ENCODE measurements around the gene SLIT1. TPM values are rescaled to one million over a fixed set of nuclear protein-coding genes. Genes with fewer than 3 reads are reported as not detected.
A peak's percentile ranks its signal among the peaks of the same experiment; 100 is the strongest.

The SLIT1 gene
- total RNA-seq, 1 donor from 2014 or later = 0.40 TPM

GRCh38 chr10:97200616-97201015 lies 14.9 kb upstream of the SLIT1 start:
- no peak for DNase-seq (ENCODE audit: low spot score in 2 of 2, unreplicated experiment in 2 of 2)
- Mint-ChIP-seq H3K4me1 (peaks cover 3% of the 10 kb centered on the region), H3K9me3 (no peaks in the 10 kb centered on the region), H3K27me3 (ENCODE audit: low read depth) (peaks cover 71% of the 10 kb centered on the region), H3K36me3 (no peaks in the 10 kb centered on the region), H3K27ac (no peak overlapping the region), H3K4me3 (no peak overlapping the region)
- TF ChIP-seq CTCF (IDR thresholded peaks at IDR 0.05; ENCODE audit: unreplicated experiment) = no peak

GRCh38 chr10:97199152-97199551 lies 13.4 kb upstream of the SLIT1 start:
- Mint-ChIP-seq H3K4me3 (no peak overlapping the region), H3K27me3 (ENCODE audit: low read depth) (peaks cover 79% of the 10 kb centered on the region), H3K4me1 (peaks cover 4% of the 10 kb centered on the region), H3K27ac (no peak overlapping the region), H3K9me3 (no peaks in the 10 kb centered on the region), H3K36me3 (no peaks in the 10 kb centered on the region)
- TF ChIP-seq CTCF (IDR thresholded peaks at IDR 0.05; ENCODE audit: unreplicated experiment) = no peak
- DNase-seq (ENCODE audit: low spot score in 2 of 2, unreplicated experiment in 2 of 2) = no peak

- TF ChIP-seq CTCF (IDR thresholded peaks at IDR 0.05; ENCODE audit: unreplicated experiment) = no peak
- no peak overlapping the region for H3K4me3 Mint-ChIP-seq
Observed at GRCh38 chr10:97197030-97197500, 11.3 kb upstream of the SLIT1 start.

GRCh38 chr10:97196223-97197029 lies 10.7 kb upstream of the SLIT1 start:
- no peaks in the 10 kb centered on the region for H3K36me3 Mint-ChIP-seq
- H3K9me3 Mint-ChIP-seq = no peaks in the 10 kb centered on the region
- TF ChIP-seq CTCF (IDR thresholded peaks at IDR 0.05; ENCODE audit: unreplicated experiment) = peak; percentile 63
- peak overlapping the region; percentile 59 for H3K4me3 Mint-ChIP-seq
- H3K4me1 Mint-ChIP-seq = peaks cover 4% of the 10 kb centered on the region
- DNase-seq (ENCODE audit: low spot score in 2 of 2, unreplicated experiment in 2 of 2) = peak in 1 of 2 experiments; percentile 51
- H3K27ac Mint-ChIP-seq = no peak overlapping the region
- peaks cover 88% of the 10 kb centered on the region for H3K27me3 Mint-ChIP-seq (ENCODE audit: low read depth)

More at GRCh38 chr10:97197030-97197500, 11.3 kb upstream of the SLIT1 start:
- no peaks in the 10 kb centered on the region for H3K9me3 Mint-ChIP-seq
- DNase-seq (ENCODE audit: low spot score in 2 of 2, unreplicated experiment in 2 of 2) = no peak
- H3K4me1 Mint-ChIP-seq = peaks cover 4% of the 10 kb centered on the region
- H3K27me3 Mint-ChIP-seq (ENCODE audit: low read depth) = peaks cover 85% of the 10 kb centered on the region
- H3K36me3 Mint-ChIP-seq = no peaks in the 10 kb centered on the region
- H3K27ac Mint-ChIP-seq = no peak overlapping the region

GRCh38 chr10:97195706-97196222 lies 10.0 kb upstream of the SLIT1 start:
- no peak for DNase-seq (ENCODE audit: low spot score in 2 of 2, unreplicated experiment in 2 of 2)
- no peak for TF ChIP-seq CTCF (IDR thresholded peaks at IDR 0.05; ENCODE audit: unreplicated experiment)
- Mint-ChIP-seq H3K27ac (no peak overlapping the region), H3K27me3 (ENCODE audit: low read depth) (peaks cover 88% of the 10 kb centered on the region), H3K4me3 (peak overlapping the region; percentile 63), H3K4me1 (peaks cover 4% of the 10 kb centered on the region), H3K9me3 (no peaks in the 10 kb centered on the region), H3K36me3 (no peaks in the 10 kb centered on the region)

All from mesothelial cell of epicardium (in vitro differentiated cells).